Esophagus squamous epithelium (tissue), 5 donors: ENCODE measurements around the gene PSORS1C1. TPM values are rescaled to one million over a fixed set of nuclear protein-coding genes. Genes with fewer than 3 reads are reported as not detected.

Source experiments
- DNase-seq: peaks from one replicate; lab custom pipeline; 2025; lab: John Stamatoyannopoulos, UW
- H3K27ac ChIP-seq, 4 donors: fragments of 200-600 bp; sonication (generic); one replicate each; pipeline ENCODE4 v1.5.1; 2016 to 2019; ENCODE audit warnings: mild to moderate bottlenecking in 1 of 4
- H3K27me3 ChIP-seq, 4 donors: fragments of 200-600 bp; sonication (generic); 1 replicate in 3 of 4; 2 replicates in 1 of 4; pipeline versions ENCODE4 v1.5.1 to v1.6.0; 2017 to 2021; ENCODE audit warnings: antibody characterized with exemption in 1 of 4
- H3K36me3 ChIP-seq, 3 donors: fragments of 200-600 bp; sonication (generic); one replicate each; pipeline ENCODE4 v1.5.1; 2016 to 2019
- H3K4me1 ChIP-seq, 3 donors: fragments of 200-600 bp; sonication (generic); one replicate each; pipeline ENCODE4 v1.5.1; 2017 to 2019
- H3K4me3 ChIP-seq, 4 donors: fragments of 200-600 bp; sonication (generic); 1 replicate in 3 of 4; 2 replicates in 1 of 4; pipeline ENCODE4 v1.5.1; 2016 to 2019; ENCODE audit warnings: mild to moderate bottlenecking in 2 of 4, moderate library complexity in 1 of 4
- H3K9me3 ChIP-seq, 3 donors: fragments of 200-600 bp; sonication (generic); one replicate each; pipeline ENCODE4 v1.5.1; 2016 to 2019
- POLR2A ChIP-seq, 4 donors: fragments of 450-650 bp; IDR thresholded peaks; one replicate each; pipeline ENCODE4 v1.6.1; 2017; ENCODE audit warnings: antibody characterized with exemption in 4 of 4, mild to moderate bottlenecking in 4 of 4, moderate library complexity in 3 of 4
- WGBS, 2 donors: methylation state at CpG; one replicate each; pipeline ENCODE4 v1.1.5; 2018; 5-methylcytosine and 5-hydroxymethylcytosine counted together
- intact Hi-C: fragments of 100-400 bp; cut with DNase I; formaldehyde crosslinking; loops from one replicate; pipeline ENCODE4 v1.15.0; 2022
- total RNA-seq, 4 donors: library from RNA; depleted of rRNA; stranded (reverse); fragments of >200 nt; gene quantifications; one replicate each; pipeline ENCODE4 v1.1.0, GENCODE V29; 2016
- TF ChIP-seq, protein P1 (sequence below), 6 experiments: fragments of 450-650 bp in 4 of 6; fragments of 200-600 bp in 2 of 6; sonication (generic) in 2 of 6; IDR thresholded peaks; one replicate each; pipeline ENCODE4 v1.5.1; 2016 to 2019; ENCODE audit warnings: antibody characterized with exemption in 6 of 6, mild to moderate bottlenecking in 4 of 6, moderate library complexity in 4 of 6
- donor health status: DM: yes; HTN: yes; CAD: no.

PSORS1C1 gene
- total RNA-seq, 4 donors from 2014 or later: 0.06 to 2.7 (median 1.2) TPM

GRCh38 chr6:31081872-31082271 lies 32.7 kb upstream of the PSORS1C1 start:
- H3K9me3 ChIP-seq: no peaks in the 10 kb centered on the region

GRCh38 chr6:31083742-31084354 lies 30.8 kb upstream of the PSORS1C1 start:
- no peak overlapping the region for H3K27ac ChIP-seq
- no peak for DNase-seq
- H3K27me3 ChIP-seq: peaks cover 0 to 11% (median 0%) of the 10 kb centered on the region in 4 donors
- intact Hi-C loops: loop anchor here (10.0 kb wide), 1 partner anchor 259 kb away; no protein-coding TSS in a partner anchor
- H3K4me3 ChIP-seq: no peak overlapping the region
- peaks cover 0 to 50% (median 3%) of the 10 kb centered on the region in 3 donors for H3K4me1 ChIP-seq
- 57 to 60% methylated on average over 7 of the region's 8 CpGs for WGBS, 2 donors
- TF ChIP-seq, protein P1, sequence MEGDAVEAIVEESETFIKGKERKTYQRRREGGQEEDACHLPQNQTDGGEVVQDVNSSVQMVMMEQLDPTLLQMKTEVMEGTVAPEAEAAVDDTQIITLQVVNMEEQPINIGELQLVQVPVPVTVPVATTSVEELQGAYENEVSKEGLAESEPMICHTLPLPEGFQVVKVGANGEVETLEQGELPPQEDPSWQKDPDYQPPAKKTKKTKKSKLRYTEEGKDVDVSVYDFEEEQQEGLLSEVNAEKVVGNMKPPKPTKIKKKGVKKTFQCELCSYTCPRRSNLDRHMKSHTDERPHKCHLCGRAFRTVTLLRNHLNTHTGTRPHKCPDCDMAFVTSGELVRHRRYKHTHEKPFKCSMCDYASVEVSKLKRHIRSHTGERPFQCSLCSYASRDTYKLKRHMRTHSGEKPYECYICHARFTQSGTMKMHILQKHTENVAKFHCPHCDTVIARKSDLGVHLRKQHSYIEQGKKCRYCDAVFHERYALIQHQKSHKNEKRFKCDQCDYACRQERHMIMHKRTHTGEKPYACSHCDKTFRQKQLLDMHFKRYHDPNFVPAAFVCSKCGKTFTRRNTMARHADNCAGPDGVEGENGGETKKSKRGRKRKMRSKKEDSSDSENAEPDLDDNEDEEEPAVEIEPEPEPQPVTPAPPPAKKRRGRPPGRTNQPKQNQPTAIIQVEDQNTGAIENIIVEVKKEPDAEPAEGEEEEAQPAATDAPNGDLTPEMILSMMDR (IDR thresholded peaks at IDR 0.05): peak in 4 of 6 experiments; percentile 9 to 55 (median 16)
- no peak for TF ChIP-seq POLR2A (IDR thresholded peaks at IDR 0.05)
- H3K9me3 ChIP-seq: no peaks in the 10 kb centered on the region
- H3K36me3 ChIP-seq: no peaks in the 10 kb centered on the region

More at GRCh38 chr6:31081872-31082271, 32.7 kb upstream of the PSORS1C1 start:
- no peak for DNase-seq
- Histone ChIP-seq H3K36me3 (no peaks in the 10 kb centered on the region), H3K27me3 (peaks cover 0 to 11% (median 0%) of the 10 kb centered on the region in 4 donors), H3K4me1 (peaks cover 0 to 40% (median 3%) of the 10 kb centered on the region in 3 donors), H3K27ac (peak overlapping the region in 1 of 4 donors; percentile 38), H3K4me3 (no peak overlapping the region)
- WGBS, 2 donors: 47 to 59% methylated on average over 5 to 6 of the region's 6 CpGs
- no peak for TF ChIP-seq POLR2A (IDR thresholded peaks at IDR 0.05)
- TF ChIP-seq, protein P1 (IDR thresholded peaks at IDR 0.05): no peak
- intact Hi-C loops: loop anchor here (10.0 kb wide), 1 partner anchor 257 kb away; no protein-coding TSS in a partner anchor

DNA sequence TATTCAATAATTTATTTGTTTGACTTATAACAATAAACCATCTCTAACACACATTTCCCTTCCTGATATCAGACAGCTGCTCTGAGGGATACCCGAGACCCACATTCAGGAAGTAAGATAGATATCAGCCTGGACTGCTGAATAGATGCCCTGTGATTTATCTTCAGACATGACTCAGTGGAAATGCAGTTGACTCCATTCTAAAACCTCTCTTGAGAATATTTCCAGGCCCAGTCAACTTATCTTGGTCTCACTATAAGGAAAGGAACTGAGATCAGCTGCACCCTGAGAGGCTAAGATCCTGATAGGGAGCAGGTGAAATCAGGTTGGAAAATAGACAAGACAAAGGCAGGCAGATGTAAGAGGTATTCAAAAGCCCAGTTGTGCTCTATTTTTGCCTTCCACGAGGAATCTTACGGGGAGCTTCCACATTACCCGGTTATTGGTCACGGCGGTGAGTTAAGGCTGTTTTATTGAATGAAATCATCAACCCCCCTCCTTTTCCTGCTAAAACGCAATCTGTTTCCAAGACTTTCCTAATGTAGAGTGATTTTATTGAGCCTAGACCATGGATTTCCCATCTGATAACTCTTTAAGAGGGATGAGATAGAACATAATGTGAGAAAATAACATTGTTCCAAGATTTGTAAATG lies 27.7 kb upstream of the PSORS1C1 start:
- intact Hi-C loops: loop anchor here (10.0 kb wide), 1 partner anchor 262 kb away; no protein-coding TSS in a partner anchor
- TF ChIP-seq, protein P1 (IDR thresholded peaks at IDR 0.05): no peak
- no peak for TF ChIP-seq POLR2A (IDR thresholded peaks at IDR 0.05)
- Histone ChIP-seq H3K27ac (peak overlapping the region in 1 of 4 donors; percentile 4), H3K9me3 (no peaks in the 10 kb centered on the region), H3K4me1 (peaks cover 0 to 37% (median 0%) of the 10 kb centered on the region in 3 donors), H3K4me3 (no peak overlapping the region), H3K36me3 (no peaks in the 10 kb centered on the region), H3K27me3 (peaks cover 0 to 6% (median 0%) of the 10 kb centered on the region in 4 donors)
- WGBS, 2 donors: 38% methylated on average over 7 of the region's 7 CpGs
- DNase-seq: no peak

- H3K36me3 ChIP-seq: no peaks in the 10 kb centered on the region
- H3K4me3 ChIP-seq: no peak overlapping the region
- intact Hi-C loops: loop anchor here (10.0 kb wide), 1 partner anchor 263 kb away; no protein-coding TSS in a partner anchor
- WGBS, 2 donors: 7 to 11% methylated on average over 14 of the region's 14 CpGs
- no peaks in the 10 kb centered on the region for H3K9me3 ChIP-seq
- no peak for TF ChIP-seq POLR2A (IDR thresholded peaks at IDR 0.05)
- TF ChIP-seq, protein P1 (IDR thresholded peaks at IDR 0.05): peak; percentile 33 to 91 (median 84)
- no peak for DNase-seq
- peaks cover 0 to 6% (median 0%) of the 10 kb centered on the region in 4 donors for H3K27me3 ChIP-seq
- peak overlapping the region in 1 of 4 donors; percentile 4 for H3K27ac ChIP-seq
- H3K4me1 ChIP-seq: peaks cover 0 to 31% (median 0%) of the 10 kb centered on the region in 3 donors
These were observed 27.0 kb upstream of the PSORS1C1 start for GRCh38 chr6:31087494-31088089.
